H1 (cell line): Measurements from ENCODE around the gene ATP9B. TPM values are rescaled to one million over a fixed set of nuclear protein-coding genes. Genes with fewer than 3 reads are reported as not detected.

Experiments used
- BACH1 ChIP-seq: IDR thresholded peaks from 2 replicates; pipeline ENCODE4 v1.6.1; 2012; ENCODE audit warnings: low read length, improper control_type of control experiment
- CREB1 ChIP-seq: IDR thresholded peaks from 2 replicates; pipeline ENCODE4 v1.6.1; 2012; ENCODE audit warnings: inconsistent platforms
- CTCF ChIP-seq, 3 experiments: IDR thresholded peaks; 1 replicate in 2 of 3; 2 replicates in 1 of 3; pipeline versions ENCODE4 v1.5.1 to v1.6.1; 2011; ENCODE audit warnings: low read length in 3 of 3, mild to moderate bottlenecking in 3 of 3, inconsistent platforms in 2 of 3, low read depth in 1 of 3, moderate library complexity in 1 of 3; ENCODE audit not compliant: insufficient read depth in 1 of 3; ENCODE audit errors: control extremely low read depth in 1 of 3
- EGR1 ChIP-seq: IDR thresholded peaks from 2 replicates; pipeline ENCODE4 v1.6.1; 2011; ENCODE audit warnings: low read depth, low read length, borderline replicate concordance
- RAD21 ChIP-seq, 2 experiments: IDR thresholded peaks in 1 of 2; conservative IDR thresholded peaks in 1 of 2; 2 replicates each; pipeline ENCODE4 v1.6.1; 2011; ENCODE audit warnings: low read depth in 2 of 2, low read length in 2 of 2, improper control_type of control experiment in 1 of 2, inconsistent platforms in 1 of 2, mild to moderate bottlenecking in 1 of 2, moderate library complexity in 1 of 2
- polyA plus RNA-seq, 7 experiments: library from polyadenylated mRNA; depleted of rRNA in 3 of 7; stranded (reverse) in 5 of 7; unstranded in 2 of 7; fragments of >200 nt in 5 of 7; fragments of 200-250 nt in 2 of 7; gene quantifications; 1 replicate in 5 of 7; 2 replicates in 1 of 7; 4 replicates in 1 of 7; pipeline versions ENCODE4 v1.2.1 to v1.2.3, GENCODE V29; 2011 to 2013; ENCODE audit warnings: missing spikeins in 2 of 7, mixed read lengths in 2 of 7
- total RNA-seq: library from RNA; stranded (reverse); fragmentation: NEBNext Ultra II Directional; extraction: Animal tissue kit (Norgen Biotek cat#: 25700); gene quantifications from 2 replicates; pipeline ENCODE4 v1.2.1, GENCODE V29; 2021

Gene ATP9B
- total and polyA plus RNA-seq, 2 of the 8 experiments (the other 6 are each of a cell fraction or from before 2014, with no cell fraction given) = 15.1 to 21.7 TPM

GRCh38 chr18:79104137-79104536 is 34.9 kb downstream of the ATP9B start (continued):
- no peak for TF ChIP-seq RAD21 (IDR thresholded peaks at IDR 0.05 in 1 of 2, conservative IDR thresholded peaks at IDR 0.05 in 1 of 2; ENCODE audit: low read depth in 2 of 2, low read length in 2 of 2)
- no peak for TF ChIP-seq EGR1
- TF ChIP-seq BACH1 = no peak
- no peak for TF ChIP-seq CREB1
- no peak for TF ChIP-seq CTCF (IDR thresholded peaks at IDR 0.05; ENCODE audit: control extremely low read depth in 1 of 3, insufficient read depth in 1 of 3, low read depth in 1 of 3, low read length in 3 of 3)
- TF ChIP-seq, all 59 proteins: peak for 0
